ENCODE results near the gene ZWILCH. TPM values are rescaled to one million over a fixed set of nuclear protein-coding genes. Genes with fewer than 3 reads are reported as not detected.

ZWILCH gene
- polyA plus RNA-seq, 1 donor (not counting 4 experiments of a cell fraction or from before 2014, with no cell fraction given): 34.9 TPM

DNA sequence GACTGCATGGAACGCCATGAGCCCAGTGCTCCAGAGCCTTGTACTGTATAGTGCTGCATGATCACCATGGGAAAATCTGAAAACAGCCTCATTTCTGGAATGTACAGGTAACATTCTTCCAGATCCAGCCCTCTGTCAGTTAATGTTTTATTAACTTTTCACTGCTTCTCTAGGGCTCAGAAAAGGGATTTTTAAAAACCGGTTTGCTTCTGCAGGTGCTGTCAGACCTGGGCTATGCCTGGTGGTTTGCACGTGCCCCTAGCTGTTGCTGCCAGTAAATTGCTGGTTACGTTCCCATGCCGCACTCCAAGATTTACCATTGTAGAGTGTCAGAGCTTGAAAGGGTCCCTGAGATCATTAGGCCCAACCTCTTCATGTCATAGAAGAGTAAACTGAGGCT, 16.6 kb upstream of the ZWILCH start:
- dilution Hi-C loops (cut with MboI; ENCODE audit: extremely low pct_ligation_motif_present, low sequenced_read_pairs): no loop called here
- no peak overlapping the region for H3K4me3 ChIP-seq (ENCODE audit: control insufficient read depth in 2 of 3, extremely low read depth in 1 of 3, insufficient read depth in 2 of 3, low read depth in 1 of 3, low read length in 3 of 3)
- DNase-seq (ENCODE audit: low read depth, low spot score) (no peak), FAIRE-seq (no peak)
- no peak overlapping the region for H3K4me2 ChIP-seq (ENCODE audit: control insufficient read depth, extremely low read depth, insufficient read depth, low read depth, low read length)
- peaks cover 23 to 41% of the 10 kb centered on the region in 2 experiments for H3K36me3 ChIP-seq (ENCODE audit: control insufficient read depth in 2 of 2, extremely low read depth in 1 of 2, insufficient read depth in 2 of 2, low read length in 2 of 2)
- H3K9ac ChIP-seq (ENCODE audit: control insufficient read depth, extremely low read depth, insufficient read depth, low read length): no peak overlapping the region
- H4K20me1 ChIP-seq (ENCODE audit: control insufficient read depth, extremely low read depth, insufficient read depth, low read length): no peaks in the 10 kb centered on the region
- TF ChIP-seq, protein P1, sequence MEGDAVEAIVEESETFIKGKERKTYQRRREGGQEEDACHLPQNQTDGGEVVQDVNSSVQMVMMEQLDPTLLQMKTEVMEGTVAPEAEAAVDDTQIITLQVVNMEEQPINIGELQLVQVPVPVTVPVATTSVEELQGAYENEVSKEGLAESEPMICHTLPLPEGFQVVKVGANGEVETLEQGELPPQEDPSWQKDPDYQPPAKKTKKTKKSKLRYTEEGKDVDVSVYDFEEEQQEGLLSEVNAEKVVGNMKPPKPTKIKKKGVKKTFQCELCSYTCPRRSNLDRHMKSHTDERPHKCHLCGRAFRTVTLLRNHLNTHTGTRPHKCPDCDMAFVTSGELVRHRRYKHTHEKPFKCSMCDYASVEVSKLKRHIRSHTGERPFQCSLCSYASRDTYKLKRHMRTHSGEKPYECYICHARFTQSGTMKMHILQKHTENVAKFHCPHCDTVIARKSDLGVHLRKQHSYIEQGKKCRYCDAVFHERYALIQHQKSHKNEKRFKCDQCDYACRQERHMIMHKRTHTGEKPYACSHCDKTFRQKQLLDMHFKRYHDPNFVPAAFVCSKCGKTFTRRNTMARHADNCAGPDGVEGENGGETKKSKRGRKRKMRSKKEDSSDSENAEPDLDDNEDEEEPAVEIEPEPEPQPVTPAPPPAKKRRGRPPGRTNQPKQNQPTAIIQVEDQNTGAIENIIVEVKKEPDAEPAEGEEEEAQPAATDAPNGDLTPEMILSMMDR (optimal IDR thresholded peaks at IDR 0.05 in 1 of 3, IDR thresholded peaks at IDR 0.05 in 1 of 3, conservative IDR thresholded peaks at IDR 0.05 in 1 of 3; ENCODE audit: extremely low read depth in 1 of 3, insufficient read depth in 2 of 3, low read length in 3 of 3): no peak
- no peak for TF ChIP-seq EZH2 (IDR thresholded peaks at IDR 0.05; ENCODE audit: low read length)
- no peaks in the 10 kb centered on the region for H3K9me1 ChIP-seq (ENCODE audit: control insufficient read depth, extremely low read depth, insufficient read depth, low read length)
- no peaks in the 10 kb centered on the region for H3K9me3 ChIP-seq (ENCODE audit: control insufficient read depth, low read depth, low read length)
- H3K79me2 ChIP-seq (ENCODE audit: control insufficient read depth, insufficient read depth, low read length): peaks cover 6% of the 10 kb centered on the region
- no peak overlapping the region for H2AFZ ChIP-seq (ENCODE audit: control insufficient read depth, low read length)
- no peak overlapping the region for H3K27ac ChIP-seq (ENCODE audit: control insufficient read depth, insufficient read depth, low read length)
- peaks cover 2% of the 10 kb centered on the region for H3K4me1 ChIP-seq (ENCODE audit: control insufficient read depth, extremely low read depth, insufficient read depth, low read length)
- no peaks in the 10 kb centered on the region for H3K27me3 ChIP-seq (ENCODE audit: control insufficient read depth, extremely low read depth, insufficient read depth, low read length)

DNA sequence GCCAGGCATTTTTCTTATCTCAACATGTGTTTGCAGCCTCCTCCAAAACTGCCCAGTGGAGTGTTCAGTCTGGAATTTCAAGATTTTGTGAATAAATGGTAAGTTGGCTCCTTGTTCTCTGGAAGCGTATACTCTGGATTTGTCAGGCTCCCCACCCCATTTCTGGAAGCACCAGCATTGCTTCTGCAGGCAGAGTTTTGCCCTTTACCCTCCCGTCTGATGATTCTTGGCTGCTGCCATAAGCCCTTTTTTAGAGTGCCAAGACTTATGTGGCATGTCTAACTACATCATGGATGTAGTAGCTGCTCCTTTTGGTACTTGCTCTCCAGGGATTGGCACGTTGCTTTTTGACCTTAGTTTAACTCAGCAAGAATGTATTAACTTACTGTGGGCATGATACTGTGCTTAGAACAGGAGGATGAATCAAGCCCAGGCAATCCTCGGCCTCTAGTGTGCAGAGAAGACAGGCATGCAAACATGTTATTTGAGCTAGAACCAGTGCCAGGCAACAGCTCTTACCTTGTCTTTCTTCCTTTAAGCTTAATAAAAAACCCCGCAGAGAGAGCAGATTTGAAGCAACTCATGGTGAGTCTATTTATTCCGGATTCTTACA, 15.8 kb upstream of the ZWILCH start:
- no peak overlapping the region for H3K4me3 ChIP-seq (ENCODE audit: control insufficient read depth in 2 of 3, extremely low read depth in 1 of 3, insufficient read depth in 2 of 3, low read depth in 1 of 3, low read length in 3 of 3)
- TF ChIP-seq EZH2 (IDR thresholded peaks at IDR 0.05; ENCODE audit: low read length): no peak
- TF ChIP-seq, protein P1 (optimal IDR thresholded peaks at IDR 0.05 in 1 of 3, IDR thresholded peaks at IDR 0.05 in 1 of 3, conservative IDR thresholded peaks at IDR 0.05 in 1 of 3; ENCODE audit: extremely low read depth in 1 of 3, insufficient read depth in 2 of 3, low read length in 3 of 3): no peak
- H3K27me3 ChIP-seq (ENCODE audit: control insufficient read depth, extremely low read depth, insufficient read depth, low read length): no peaks in the 10 kb centered on the region
- H3K27ac ChIP-seq (ENCODE audit: control insufficient read depth, insufficient read depth, low read length): no peak overlapping the region
- peaks cover 23 to 43% of the 10 kb centered on the region in 2 experiments for H3K36me3 ChIP-seq (ENCODE audit: control insufficient read depth in 2 of 2, extremely low read depth in 1 of 2, insufficient read depth in 2 of 2, low read length in 2 of 2)
- no peak overlapping the region for H3K9ac ChIP-seq (ENCODE audit: control insufficient read depth, extremely low read depth, insufficient read depth, low read length)
- H3K9me3 ChIP-seq (ENCODE audit: control insufficient read depth, low read depth, low read length): no peaks in the 10 kb centered on the region
- no peaks in the 10 kb centered on the region for H3K9me1 ChIP-seq (ENCODE audit: control insufficient read depth, extremely low read depth, insufficient read depth, low read length)
- H4K20me1 ChIP-seq (ENCODE audit: control insufficient read depth, extremely low read depth, insufficient read depth, low read length): no peaks in the 10 kb centered on the region
- DNase-seq (ENCODE audit: low read depth, low spot score) (no peak), FAIRE-seq (no peak)
- no peak overlapping the region for H2AFZ ChIP-seq (ENCODE audit: control insufficient read depth, low read length)
- peaks cover 6% of the 10 kb centered on the region for H3K79me2 ChIP-seq (ENCODE audit: control insufficient read depth, insufficient read depth, low read length)
- dilution Hi-C loops (cut with MboI; ENCODE audit: extremely low pct_ligation_motif_present, low sequenced_read_pairs): no loop called here
- H3K4me1 ChIP-seq (ENCODE audit: control insufficient read depth, extremely low read depth, insufficient read depth, low read length): peaks cover 2% of the 10 kb centered on the region
- no peak overlapping the region for H3K4me2 ChIP-seq (ENCODE audit: control insufficient read depth, extremely low read depth, insufficient read depth, low read depth, low read length)
